ENCODE measurements around the gene G6PD. TPM values are rescaled to one million over a fixed set of nuclear protein-coding genes. Genes with fewer than 3 reads are reported as not detected.

The G6PD gene
- total RNA-seq, 1 donor from 2014 or later: 62.8 TPM

GRCh38 chrX:154513716-154514115 lies 32.9 kb downstream of the G6PD start:
- Mint-ChIP-seq H3K4me1 (ENCODE audit: low read depth, unreplicated experiment) (peaks cover 5% of the 10 kb centered on the region), H3K4me3 (ENCODE audit: unreplicated experiment) (peak overlapping the region; percentile 71), H3K27ac (ENCODE audit: unreplicated experiment) (no peak overlapping the region)

GRCh38 chrX:154512879-154513553 lies 33.6 kb downstream of the G6PD start:
- H3K4me1 ChIP-seq (ENCODE audit: insufficient read depth, low read length): peaks cover 10% of the 10 kb centered on the region
- no peak overlapping the region for H3K27ac ChIP-seq (ENCODE audit: low read depth, low read length)
- no peak for DNase-seq (ENCODE audit: low read depth)
- H3K36me3 Mint-ChIP-seq (ENCODE audit: low read depth, unreplicated experiment): peaks cover 6% of the 10 kb centered on the region
- H3K4me3 ChIP-seq (ENCODE audit: insufficient read depth, low read depth, low read length): no peak overlapping the region
- H3K9me3 Mint-ChIP-seq (ENCODE audit: unreplicated experiment): no peaks in the 10 kb centered on the region
- H3K9me3 ChIP-seq (ENCODE audit: insufficient read depth, low read depth, low read length): no peaks in the 10 kb centered on the region
- H3K9ac ChIP-seq (ENCODE audit: low read length): no peak overlapping the region
- no peaks in the 10 kb centered on the region for H3K27me3 ChIP-seq (ENCODE audit: insufficient read depth, low read length)
- no peak overlapping the region for H3K4me3 Mint-ChIP-seq (ENCODE audit: unreplicated experiment)
- peaks cover 5% of the 10 kb centered on the region for H3K4me1 Mint-ChIP-seq (ENCODE audit: low read depth, unreplicated experiment)
- no peak overlapping the region for H2AFZ ChIP-seq (ENCODE audit: low read depth, low read length)
- H3K27ac Mint-ChIP-seq (ENCODE audit: unreplicated experiment): no peak overlapping the region
- FAIRE-seq: peak; percentile 49
- no peaks in the 10 kb centered on the region for H3K27me3 Mint-ChIP-seq (ENCODE audit: low read depth, unreplicated experiment)
- TF ChIP-seq CTCF (IDR thresholded peaks at IDR 0.05; ENCODE audit: insufficient read depth, low read depth, low read length): no peak
- no peak for TF ChIP-seq EZH2 (IDR thresholded peaks at IDR 0.05; ENCODE audit: insufficient read depth, low read length)
- peaks cover 7% of the 10 kb centered on the region for H3K79me2 ChIP-seq (ENCODE audit: insufficient read depth, low read length)
- H4K20me1 ChIP-seq (ENCODE audit: insufficient read depth, low read length): no peaks in the 10 kb centered on the region
- no peaks in the 10 kb centered on the region for H3K36me3 ChIP-seq (ENCODE audit: insufficient read depth, low read length)
- no peak overlapping the region for H3K4me2 ChIP-seq (ENCODE audit: low read length)

More at GRCh38 chrX:154513716-154514115, 32.9 kb downstream of the G6PD start:
- H2AFZ ChIP-seq (ENCODE audit: low read depth, low read length): no peak overlapping the region
- peaks cover 6% of the 10 kb centered on the region for H3K36me3 Mint-ChIP-seq (ENCODE audit: low read depth, unreplicated experiment)
- no peaks in the 10 kb centered on the region for H3K27me3 ChIP-seq (ENCODE audit: insufficient read depth, low read length)
- H3K4me1 ChIP-seq (ENCODE audit: insufficient read depth, low read length): peaks cover 10% of the 10 kb centered on the region
- H4K20me1 ChIP-seq (ENCODE audit: insufficient read depth, low read length): no peaks in the 10 kb centered on the region
- no peak for DNase-seq (ENCODE audit: low read depth)
- H3K36me3 ChIP-seq (ENCODE audit: insufficient read depth, low read length): no peaks in the 10 kb centered on the region
- H3K4me3 ChIP-seq (ENCODE audit: insufficient read depth, low read depth, low read length): no peak overlapping the region
- H3K9ac ChIP-seq (ENCODE audit: low read length): no peak overlapping the region
- no peak for FAIRE-seq
- H3K79me2 ChIP-seq (ENCODE audit: insufficient read depth, low read length): peaks cover 7% of the 10 kb centered on the region
- H3K9me3 ChIP-seq (ENCODE audit: insufficient read depth, low read depth, low read length): no peaks in the 10 kb centered on the region
- no peaks in the 10 kb centered on the region for H3K9me3 Mint-ChIP-seq (ENCODE audit: unreplicated experiment)
- H3K27ac ChIP-seq (ENCODE audit: low read depth, low read length): no peak overlapping the region
- H3K27me3 Mint-ChIP-seq (ENCODE audit: low read depth, unreplicated experiment): no peaks in the 10 kb centered on the region
- TF ChIP-seq CTCF (IDR thresholded peaks at IDR 0.05; ENCODE audit: insufficient read depth, low read depth, low read length) (no peak), EZH2 (IDR thresholded peaks at IDR 0.05; ENCODE audit: insufficient read depth, low read length) (no peak)
- H3K4me2 ChIP-seq (ENCODE audit: low read length): no peak overlapping the region

GRCh38 chrX:154511761-154512160 lies 34.9 kb downstream of the G6PD start:
- H2AFZ ChIP-seq (ENCODE audit: low read depth, low read length): no peak overlapping the region
- no peak for FAIRE-seq
- no peaks in the 10 kb centered on the region for H3K36me3 ChIP-seq (ENCODE audit: insufficient read depth, low read length)
- no peak overlapping the region for H3K4me3 Mint-ChIP-seq (ENCODE audit: unreplicated experiment)
- H3K4me2 ChIP-seq (ENCODE audit: low read length): no peak overlapping the region
- no peak overlapping the region for H3K4me3 ChIP-seq (ENCODE audit: insufficient read depth, low read depth, low read length)
- no peaks in the 10 kb centered on the region for H3K27me3 ChIP-seq (ENCODE audit: insufficient read depth, low read length)
- no peaks in the 10 kb centered on the region for H4K20me1 ChIP-seq (ENCODE audit: insufficient read depth, low read length)
- peaks cover 7% of the 10 kb centered on the region for H3K79me2 ChIP-seq (ENCODE audit: insufficient read depth, low read length)
- peaks cover 6% of the 10 kb centered on the region for H3K4me1 ChIP-seq (ENCODE audit: insufficient read depth, low read length)
- no peak overlapping the region for H3K27ac ChIP-seq (ENCODE audit: low read depth, low read length)
- H3K9me3 Mint-ChIP-seq (ENCODE audit: unreplicated experiment): no peaks in the 10 kb centered on the region
- no peak overlapping the region for H3K9ac ChIP-seq (ENCODE audit: low read length)
- no peaks in the 10 kb centered on the region for H3K9me3 ChIP-seq (ENCODE audit: insufficient read depth, low read depth, low read length)
- no peak overlapping the region for H3K27ac Mint-ChIP-seq (ENCODE audit: unreplicated experiment)
- DNase-seq (ENCODE audit: low read depth): no peak
- no peak for TF ChIP-seq EZH2 (IDR thresholded peaks at IDR 0.05; ENCODE audit: insufficient read depth, low read length)
- TF ChIP-seq CTCF (IDR thresholded peaks at IDR 0.05; ENCODE audit: insufficient read depth, low read depth, low read length): no peak
- H3K4me1 Mint-ChIP-seq (ENCODE audit: low read depth, unreplicated experiment): peaks cover 3% of the 10 kb centered on the region
- no peaks in the 10 kb centered on the region for H3K27me3 Mint-ChIP-seq (ENCODE audit: low read depth, unreplicated experiment)
- H3K36me3 Mint-ChIP-seq (ENCODE audit: low read depth, unreplicated experiment): peaks cover 6% of the 10 kb centered on the region
